Measurements from ENCODE around the gene CCNA2.

DNA sequence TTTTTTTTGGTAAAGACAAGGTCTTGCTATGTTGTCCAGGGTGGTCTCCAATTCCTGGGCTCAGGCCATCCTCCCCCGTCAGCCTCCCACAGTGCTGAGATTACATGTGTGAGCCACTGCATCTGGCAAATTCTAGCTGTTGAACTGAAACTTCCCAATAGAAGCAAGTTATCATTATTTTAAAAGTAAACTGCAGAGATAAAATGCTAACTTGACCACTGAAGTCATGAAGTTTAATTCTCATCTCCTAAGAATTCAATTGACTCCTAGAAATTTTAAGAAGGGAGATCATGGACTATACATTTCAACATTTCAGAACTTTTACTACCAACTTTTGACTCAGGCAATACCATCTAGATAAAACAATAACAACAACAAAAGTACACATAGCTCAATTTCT, 34.2 kb downstream of the CCNA2 start:
- TF ChIP-seq, protein P1, sequence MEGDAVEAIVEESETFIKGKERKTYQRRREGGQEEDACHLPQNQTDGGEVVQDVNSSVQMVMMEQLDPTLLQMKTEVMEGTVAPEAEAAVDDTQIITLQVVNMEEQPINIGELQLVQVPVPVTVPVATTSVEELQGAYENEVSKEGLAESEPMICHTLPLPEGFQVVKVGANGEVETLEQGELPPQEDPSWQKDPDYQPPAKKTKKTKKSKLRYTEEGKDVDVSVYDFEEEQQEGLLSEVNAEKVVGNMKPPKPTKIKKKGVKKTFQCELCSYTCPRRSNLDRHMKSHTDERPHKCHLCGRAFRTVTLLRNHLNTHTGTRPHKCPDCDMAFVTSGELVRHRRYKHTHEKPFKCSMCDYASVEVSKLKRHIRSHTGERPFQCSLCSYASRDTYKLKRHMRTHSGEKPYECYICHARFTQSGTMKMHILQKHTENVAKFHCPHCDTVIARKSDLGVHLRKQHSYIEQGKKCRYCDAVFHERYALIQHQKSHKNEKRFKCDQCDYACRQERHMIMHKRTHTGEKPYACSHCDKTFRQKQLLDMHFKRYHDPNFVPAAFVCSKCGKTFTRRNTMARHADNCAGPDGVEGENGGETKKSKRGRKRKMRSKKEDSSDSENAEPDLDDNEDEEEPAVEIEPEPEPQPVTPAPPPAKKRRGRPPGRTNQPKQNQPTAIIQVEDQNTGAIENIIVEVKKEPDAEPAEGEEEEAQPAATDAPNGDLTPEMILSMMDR (IDR thresholded peaks at IDR 0.05) = no peak
- no peak for TF ChIP-seq POLR2A (IDR thresholded peaks at IDR 0.05)

Data from prostate gland (tissue), 2 donors.